ENCODE results near the gene PKIB.
"Not testable (repeated sequence)": the region's sequence is repeated elsewhere in the genome, so short reads cannot be mapped to it uniquely, and the experiment has no call there.

PKIB gene

GRCh38 chr6:122621638-122622037, 11.4 kb downstream of the PKIB start:
- DNase-seq = no peak

- DNase-seq = no peak
Observed at GRCh38 chr6:122622479-122622878, 12.3 kb downstream of the PKIB start.

GRCh38 chr6:122623279-122623678, 13.1 kb downstream of the PKIB start:
- no peak for DNase-seq

GRCh38 chr6:122624853-122625252, 14.6 kb downstream of the PKIB start:
- no peak for DNase-seq

- no peak for DNase-seq
Observed at GRCh38 chr6:122628714-122629113, 18.5 kb downstream of the PKIB start.

GRCh38 chr6:122631571-122632249, 21.5 kb downstream of the PKIB start:
- DNase-seq = no peak

GRCh38 chr6:122640366-122640765, 30.2 kb downstream of the PKIB start:
- no peak for DNase-seq

DNA sequence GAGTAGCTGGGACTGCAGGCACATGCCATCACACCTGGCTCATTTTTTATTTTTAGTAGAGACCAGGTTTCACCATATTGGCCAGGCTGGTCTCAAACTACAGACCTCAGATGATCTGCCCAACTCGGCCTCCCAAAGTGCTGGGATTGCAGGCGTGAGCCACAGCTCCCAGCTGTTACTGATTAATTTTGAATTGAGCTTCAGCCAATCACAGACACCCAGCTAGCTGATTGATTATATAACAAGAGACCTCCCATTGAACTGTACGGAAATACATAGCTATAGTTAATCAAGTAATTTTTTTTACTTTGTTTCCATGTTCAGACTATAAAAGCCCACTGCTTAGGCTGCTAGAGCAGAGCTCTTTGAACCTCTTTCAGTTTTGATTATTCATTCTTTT, 31.6 kb downstream of the PKIB start:
- DNase-seq = no peak

- not testable (repeated sequence) for DNase-seq
Observed at GRCh38 chr6:122642604-122643003, 32.4 kb downstream of the PKIB start.

GRCh38 chr6:122645256-122645655, 35.1 kb downstream of the PKIB start:
- DNase-seq = peak; percentile 9

DNA sequence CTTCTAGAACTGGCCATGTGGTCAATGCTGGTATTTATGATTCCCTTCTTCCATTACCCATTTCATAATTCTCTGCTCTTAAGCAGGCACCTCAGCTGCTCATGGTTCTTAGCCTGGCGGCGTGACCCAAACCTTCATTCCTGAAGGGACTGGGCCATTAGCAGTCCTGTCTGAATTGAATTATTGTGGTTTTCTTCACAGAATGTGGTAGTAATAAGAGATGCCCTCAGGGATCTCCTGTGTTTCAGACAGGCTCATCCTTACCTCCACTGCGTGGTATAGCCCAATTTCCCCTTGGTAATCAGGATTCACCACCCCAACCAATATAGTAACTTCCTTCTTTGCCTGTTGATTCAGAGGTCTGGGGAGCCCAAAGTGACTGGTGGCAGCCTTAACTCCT, 37.6 kb downstream of the PKIB start:
- DNase-seq = no peak

- no peak for DNase-seq
Observed at GRCh38 chr6:122648726-122649125, 38.5 kb downstream of the PKIB start.

- no peak for DNase-seq
Observed at GRCh38 chr6:122649701-122650100, 39.5 kb downstream of the PKIB start.

- DNase-seq = no peak
Observed at GRCh38 chr6:122650403-122650802, 40.2 kb downstream of the PKIB start.

- DNase-seq = no peak
Observed at GRCh38 chr6:122651031-122651430, 40.8 kb downstream of the PKIB start.

GRCh38 chr6:122651604-122652003, 41.4 kb downstream of the PKIB start:
- DNase-seq = no peak

GRCh38 chr6:122652431-122652830, 42.2 kb downstream of the PKIB start:
- no peak for DNase-seq

DNA sequence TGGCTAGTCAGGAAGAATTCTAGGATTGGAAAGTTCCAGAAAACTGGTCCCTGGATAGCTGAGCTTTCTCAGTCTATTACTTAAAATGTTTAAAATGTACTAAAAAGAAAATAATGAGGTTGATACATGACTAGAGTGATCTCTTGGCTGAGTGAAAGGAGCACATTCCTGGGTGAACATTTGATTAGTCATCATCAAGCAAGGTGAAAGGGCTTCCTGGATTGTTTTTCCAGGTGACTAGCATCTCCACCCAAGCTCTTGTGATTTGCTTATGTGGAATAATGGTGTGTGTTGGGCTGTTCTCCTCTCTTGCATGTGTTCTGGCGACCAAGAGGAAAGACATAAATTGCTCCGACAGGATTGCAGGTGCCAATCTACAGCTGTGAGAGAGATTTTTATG, 42.9 kb downstream of the PKIB start:
- DNase-seq = no peak

- no peak for DNase-seq
Observed at GRCh38 chr6:122654012-122654411, 43.8 kb downstream of the PKIB start.

DNA sequence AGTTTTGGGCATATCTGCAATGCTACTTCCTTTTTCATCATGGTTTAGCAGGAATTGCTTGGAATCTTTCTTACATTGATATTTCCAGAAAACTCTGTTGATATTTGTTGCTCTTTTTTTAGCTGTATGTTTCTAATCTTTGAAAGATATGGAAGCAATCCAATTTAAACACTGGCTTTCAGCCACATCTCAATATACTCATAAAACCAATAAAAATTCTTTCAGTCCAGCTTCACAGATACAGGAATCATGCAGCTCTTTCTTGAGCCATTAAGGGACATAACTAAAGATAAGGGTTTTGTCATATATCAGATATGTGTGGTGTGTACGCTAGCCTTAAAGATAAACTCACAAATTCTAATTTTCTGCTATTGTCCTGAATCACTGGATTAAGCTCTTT, 47.4 kb downstream of the PKIB start:
- no peak for DNase-seq

DNA sequence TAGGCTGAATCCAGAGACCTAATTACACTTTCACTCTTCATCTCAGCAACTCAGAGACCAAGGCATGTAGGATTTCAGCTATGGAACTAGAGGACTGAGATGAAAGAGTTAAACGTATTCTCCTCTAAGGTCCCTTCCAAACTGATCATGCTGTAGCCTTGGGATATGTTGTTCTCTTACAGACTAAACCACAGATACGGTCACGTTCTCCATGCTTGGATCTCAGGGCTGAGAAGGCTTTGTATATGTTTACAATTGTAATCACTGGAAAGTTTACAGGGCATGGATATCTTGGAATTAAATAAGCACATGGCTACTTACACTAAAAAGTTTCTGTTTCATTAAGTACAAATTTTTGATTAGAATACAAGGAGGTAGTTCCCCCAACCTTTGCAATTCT, 50.1 kb downstream of the PKIB start:
- DNase-seq = no peak

DNA sequence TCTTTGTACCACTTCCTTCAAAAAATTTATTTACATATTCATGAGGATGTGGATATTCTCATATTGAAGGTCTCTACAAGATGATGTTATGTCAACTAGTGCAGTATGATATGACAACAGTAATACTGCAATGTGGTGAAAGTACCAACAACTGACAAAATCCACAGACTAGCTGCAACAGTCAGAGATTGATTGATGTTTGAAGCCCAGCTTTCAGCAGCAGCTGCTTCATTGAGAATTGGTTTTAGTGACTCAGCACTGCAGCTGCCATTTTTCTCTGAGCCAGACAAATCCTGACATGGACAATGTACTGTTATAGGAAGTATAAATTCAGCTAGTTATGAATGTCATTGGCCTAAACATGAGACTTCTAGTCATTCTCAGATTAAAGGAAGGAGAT, 53.8 kb downstream of the PKIB start:
- no peak for DNase-seq

GRCh38 chr6:122665929-122666328, 55.7 kb downstream of the PKIB start:
- DNase-seq = no peak

- no peak for DNase-seq
Observed at GRCh38 chr6:122666418-122666817, 56.2 kb downstream of the PKIB start.

DNA sequence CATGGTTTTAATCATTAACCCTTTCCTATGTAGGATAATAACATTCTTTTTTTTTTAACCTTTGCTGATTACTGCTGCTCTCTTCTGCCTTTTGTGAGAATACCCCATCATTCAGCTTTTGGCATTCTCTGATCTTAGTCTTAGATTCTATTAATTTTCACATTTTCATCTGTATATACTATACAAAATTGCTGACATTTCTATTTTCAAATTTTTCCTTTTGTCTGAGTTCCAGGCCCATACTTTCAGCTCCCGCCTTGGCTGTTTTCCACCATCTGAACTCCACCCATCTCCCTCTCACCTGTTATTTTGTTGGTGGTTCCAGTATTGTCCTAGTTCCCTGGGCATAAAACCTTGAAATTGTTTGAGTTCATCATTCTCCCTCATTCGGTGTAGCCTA, 59.2 kb downstream of the PKIB start:
- no peak for DNase-seq

- no peak for DNase-seq
Observed at GRCh38 chr6:122669868-122670267, 59.7 kb downstream of the PKIB start.
